ENCODE measurements around the gene PCDHGA1.

The PCDHGA1 gene

DNA sequence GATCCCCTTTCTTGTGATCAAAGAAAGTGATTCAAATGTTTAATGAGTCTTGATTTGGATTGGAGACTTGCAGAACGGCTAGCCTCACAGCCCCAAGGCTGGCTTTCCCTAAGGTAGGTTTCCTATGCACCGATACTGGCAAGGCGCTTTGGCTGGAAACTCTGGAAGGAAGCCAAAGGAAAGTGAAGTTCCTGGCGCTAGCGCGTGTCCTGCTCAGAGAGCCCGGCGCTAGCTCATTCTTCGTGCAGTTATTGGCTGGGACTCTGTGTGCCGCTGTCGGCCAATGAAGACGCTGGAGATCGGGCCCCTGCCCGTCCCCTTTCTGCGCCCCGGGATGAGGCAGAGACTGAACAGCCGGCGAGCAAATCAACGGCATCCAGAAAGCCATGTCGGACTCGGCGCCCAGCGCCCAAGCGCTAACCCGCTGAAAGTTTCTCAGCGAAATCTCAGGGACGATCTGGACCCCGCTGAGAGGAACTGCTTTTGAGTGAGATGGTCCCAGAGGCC, 145.4 kb downstream of the PCDHGA1 start, which contains the start of gene PCDHGC3:
Gene PCDHGC3, plus strand, starts transcription at position 342 of the 507 bp plus-strand sequence. Its CDS starts 151 bp downstream, at position 493.
- peak; percentile 97 for DNase-seq

GRCh38 chr5:141476132-141476911, 146.0 kb downstream of the PCDHGA1 start:
- peak; percentile 84 for DNase-seq

DNA sequence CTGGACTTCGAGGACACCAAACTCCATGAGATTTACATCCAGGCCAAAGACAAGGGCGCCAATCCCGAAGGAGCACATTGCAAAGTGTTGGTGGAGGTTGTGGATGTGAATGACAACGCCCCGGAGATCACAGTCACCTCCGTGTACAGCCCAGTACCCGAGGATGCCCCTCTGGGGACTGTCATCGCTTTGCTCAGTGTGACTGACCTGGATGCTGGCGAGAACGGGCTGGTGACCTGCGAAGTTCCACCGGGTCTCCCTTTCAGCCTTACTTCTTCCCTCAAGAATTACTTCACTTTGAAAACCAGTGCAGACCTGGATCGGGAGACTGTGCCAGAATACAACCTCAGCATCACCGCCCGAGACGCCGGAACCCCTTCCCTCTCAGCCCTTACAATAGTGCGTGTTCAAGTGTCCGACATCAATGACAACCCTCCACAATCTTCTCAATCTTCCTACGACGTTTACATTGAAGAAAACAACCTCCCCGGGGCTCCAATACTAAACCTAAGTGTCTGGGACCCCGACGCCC, 146.8 kb downstream of the PCDHGA1 start:
- no peak for DNase-seq

DNA sequence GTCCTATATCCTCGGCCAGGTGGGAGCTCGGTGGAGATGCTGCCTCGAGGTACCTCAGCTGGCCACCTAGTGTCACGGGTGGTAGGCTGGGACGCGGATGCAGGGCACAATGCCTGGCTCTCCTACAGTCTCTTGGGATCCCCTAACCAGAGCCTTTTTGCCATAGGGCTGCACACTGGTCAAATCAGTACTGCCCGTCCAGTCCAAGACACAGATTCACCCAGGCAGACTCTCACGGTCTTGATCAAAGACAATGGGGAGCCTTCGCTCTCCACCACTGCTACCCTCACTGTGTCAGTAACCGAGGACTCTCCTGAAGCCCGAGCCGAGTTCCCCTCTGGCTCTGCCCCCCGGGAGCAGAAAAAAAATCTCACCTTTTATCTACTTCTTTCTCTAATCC, 147.5 kb downstream of the PCDHGA1 start:
- no peak for DNase-seq

DNA sequence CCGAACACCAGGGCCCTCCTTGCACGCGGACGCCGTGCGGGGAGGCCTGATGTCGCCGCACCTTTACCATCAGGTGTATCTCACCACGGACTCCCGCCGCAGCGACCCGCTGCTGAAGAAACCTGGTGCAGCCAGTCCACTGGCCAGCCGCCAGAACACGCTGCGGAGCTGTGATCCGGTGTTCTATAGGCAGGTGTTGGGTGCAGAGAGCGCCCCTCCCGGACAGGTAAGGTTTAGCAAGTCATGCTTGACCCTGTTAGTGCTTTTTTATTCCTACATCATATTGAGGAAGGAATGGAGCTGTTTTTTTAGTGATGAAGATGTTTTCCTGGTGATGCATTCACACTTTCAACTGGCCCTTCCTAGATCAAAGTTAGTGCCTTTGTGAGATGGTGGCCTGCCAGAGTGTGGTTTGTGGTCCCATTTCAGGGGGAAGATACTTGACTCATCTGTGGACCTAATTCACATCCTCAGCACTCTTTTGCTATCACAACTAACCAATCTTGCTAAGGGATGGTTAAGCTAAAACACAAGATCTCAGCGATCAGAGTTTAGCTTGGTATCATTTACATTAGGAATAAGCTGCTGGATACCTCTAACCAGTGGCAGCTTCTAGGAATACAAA, 148.1 kb downstream of the PCDHGA1 start:
- DNase-seq: peak; percentile 78

DNA sequence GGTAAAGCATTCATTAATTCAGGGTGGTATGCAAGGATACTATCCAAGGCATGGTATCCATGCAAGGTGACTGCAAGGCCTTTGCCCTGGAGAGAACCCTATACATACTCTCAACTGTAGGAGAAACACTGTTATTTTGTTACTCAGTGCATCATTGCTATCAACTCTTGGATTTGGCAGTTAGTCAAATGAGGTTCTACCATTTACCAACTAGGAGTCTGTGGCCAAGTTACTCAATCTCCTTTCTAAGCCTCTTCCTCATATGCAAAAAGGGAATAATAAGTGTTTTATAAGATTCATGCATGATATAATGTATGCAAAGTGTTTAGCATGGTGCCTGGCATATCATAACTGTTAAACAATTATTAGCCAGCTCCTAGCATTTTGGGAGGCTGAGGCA, 149.5 kb downstream of the PCDHGA1 start:
- peak; percentile 28 for DNase-seq

DNA sequence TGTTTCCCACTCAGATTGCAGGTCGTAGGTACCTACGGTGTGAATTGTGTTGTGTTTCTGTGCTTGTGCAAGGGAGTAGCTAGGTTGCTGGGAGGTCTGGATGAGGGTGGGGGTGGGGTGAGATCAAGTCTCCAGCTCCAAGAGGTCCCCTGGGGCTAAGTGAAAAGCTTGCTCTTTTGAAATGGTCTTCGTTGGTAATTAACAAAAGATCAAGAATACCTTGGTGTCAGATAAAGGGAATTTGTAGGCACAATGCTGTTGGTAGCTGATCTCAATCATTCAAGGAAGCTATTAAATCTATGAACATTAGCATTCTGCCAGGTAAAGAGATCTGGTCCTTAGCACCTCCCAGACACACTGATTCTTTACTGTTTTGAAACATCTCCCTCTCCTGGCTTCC, 153.6 kb downstream of the PCDHGA1 start:
- DNase-seq: no peak

DNA sequence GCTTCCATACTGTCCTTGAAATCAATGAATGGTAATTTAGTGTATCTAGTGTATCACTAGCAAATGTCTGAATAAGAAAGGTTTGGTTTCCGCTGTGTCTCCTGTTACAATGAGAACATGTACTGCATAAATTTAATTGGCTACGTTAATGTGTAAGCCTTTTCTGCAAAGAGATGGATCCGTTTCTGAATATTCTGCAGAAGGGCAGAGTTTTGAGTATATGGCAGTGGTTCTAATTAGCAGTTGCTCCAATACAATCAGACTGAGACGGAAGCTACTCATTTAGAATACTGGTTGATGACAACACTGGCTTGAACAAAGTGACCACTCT, 154.0 kb downstream of the PCDHGA1 start:
- DNase-seq: no peak

DNA sequence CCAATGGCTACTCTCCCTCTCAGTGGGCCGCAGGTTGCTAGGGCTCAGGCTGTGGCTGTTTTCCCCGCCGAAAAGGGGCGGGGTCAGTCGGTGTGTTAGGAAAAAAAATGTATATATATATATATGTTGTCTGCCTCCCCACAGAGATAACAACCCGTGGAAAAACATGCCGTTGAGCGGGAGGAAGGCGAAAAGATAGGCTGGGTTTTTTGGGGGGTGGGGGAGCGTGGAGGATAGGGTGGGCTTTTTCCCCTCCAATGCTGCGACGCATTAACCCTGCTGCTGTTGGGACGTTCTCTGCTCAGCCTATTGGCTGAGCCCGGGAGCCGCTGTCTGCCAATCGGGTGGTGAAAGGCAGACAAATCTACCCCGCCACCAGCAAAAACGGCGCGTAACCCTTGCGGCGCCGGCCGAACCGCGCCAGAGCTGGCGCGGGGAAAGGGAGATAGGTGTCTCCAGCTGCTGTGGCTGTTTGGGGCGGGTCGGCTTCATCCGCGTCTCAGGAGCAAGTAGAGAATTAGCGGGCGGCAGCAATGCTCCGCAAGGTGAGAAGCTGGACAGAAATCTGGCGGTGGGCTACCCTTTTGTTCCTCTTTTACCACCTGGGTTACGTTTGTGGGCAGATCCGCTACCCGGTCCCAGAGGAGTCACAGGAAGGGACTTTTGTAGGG, 154.5 kb downstream of the PCDHGA1 start, which contains the start of gene PCDHGC4:
Gene PCDHGC4, plus strand, starts transcription at position 390 of the 671 bp plus-strand sequence. Its CDS starts 144 bp downstream, at position 534.
- DNase-seq: peak; percentile 42

DNA sequence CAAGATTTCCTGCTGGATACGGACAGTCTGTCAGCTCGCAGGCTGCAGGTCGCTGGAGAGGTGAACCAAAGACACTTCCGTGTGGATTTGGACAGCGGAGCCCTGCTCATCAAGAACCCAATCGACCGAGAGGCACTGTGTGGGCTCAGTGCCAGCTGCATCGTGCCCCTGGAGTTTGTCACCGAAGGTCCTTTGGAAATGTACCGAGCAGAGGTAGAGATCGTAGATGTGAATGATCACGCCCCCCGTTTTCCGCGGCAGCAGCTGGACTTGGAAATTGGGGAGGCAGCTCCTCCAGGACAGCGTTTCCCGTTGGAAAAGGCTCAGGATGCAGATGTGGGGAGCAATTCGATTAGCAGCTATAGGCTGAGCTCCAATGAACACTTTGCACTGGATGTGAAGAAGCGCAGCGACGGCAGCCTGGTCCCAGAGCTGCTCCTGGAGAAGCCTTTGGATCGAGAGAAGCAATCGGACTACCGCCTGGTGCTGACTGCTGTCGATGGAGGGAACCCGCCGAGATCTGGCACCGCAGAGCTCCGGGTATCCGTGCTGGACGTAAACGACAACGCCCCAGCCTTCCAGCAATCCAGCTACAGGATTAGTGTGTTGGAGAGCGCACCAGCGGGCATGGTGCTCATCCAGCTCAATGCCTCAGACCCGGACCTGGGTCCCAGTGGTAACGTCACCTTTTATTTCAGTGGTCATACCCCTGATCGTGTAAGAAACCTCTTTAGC, 155.2 kb downstream of the PCDHGA1 start:
- no peak for DNase-seq

- DNase-seq: no peak
These were observed 155.8 kb downstream of the PCDHGA1 start for GRCh38 chr5:141486091-141486490.

DNA sequence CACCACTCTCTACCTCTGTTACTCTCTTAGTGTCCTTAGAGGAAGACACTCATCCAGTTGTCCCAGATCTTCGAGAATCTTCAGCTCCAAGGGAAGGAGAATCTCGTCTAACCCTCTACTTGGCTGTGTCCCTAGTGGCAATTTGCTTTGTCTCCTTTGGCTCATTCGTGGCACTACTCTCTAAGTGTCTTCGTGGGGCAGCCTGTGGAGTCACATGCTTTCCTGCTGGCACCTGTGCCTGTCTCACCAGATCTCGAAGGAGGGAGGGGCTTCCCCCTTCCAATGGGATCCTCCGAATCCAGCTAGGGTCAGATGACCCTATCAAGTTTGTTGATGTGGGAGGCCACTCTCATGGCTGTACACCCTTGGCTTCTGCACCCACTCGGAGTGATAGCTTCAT, 156.8 kb downstream of the PCDHGA1 start:
- no peak for DNase-seq

GRCh38 chr5:141488591-141489561, 158.6 kb downstream of the PCDHGA1 start, which contains the start of gene PCDHGC5:
PCDHGC5 (plus strand) TSS chr5:141489081; CDS start chr5:141489241, 160 bp downstream.
- DNase-seq: peak; percentile 92

GRCh38 chr5:141489841-141490240, 159.5 kb downstream of the PCDHGA1 start:
- no peak for DNase-seq

DNA sequence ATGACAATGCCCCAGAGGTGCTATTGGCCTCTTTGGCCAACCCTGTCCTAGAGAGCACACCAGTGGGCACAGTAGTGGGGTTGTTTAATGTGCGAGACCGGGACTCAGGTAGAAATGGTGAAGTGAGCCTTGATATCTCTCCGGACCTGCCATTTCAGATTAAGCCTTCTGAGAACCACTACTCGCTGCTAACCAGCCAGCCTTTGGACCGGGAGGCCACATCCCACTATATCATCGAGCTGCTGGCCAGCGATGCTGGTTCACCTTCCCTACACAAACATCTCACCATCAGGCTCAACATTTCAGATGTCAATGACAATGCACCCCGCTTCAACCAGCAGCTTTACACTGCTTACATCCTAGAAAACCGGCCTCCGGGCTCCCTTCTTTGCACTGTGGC, 160.0 kb downstream of the PCDHGA1 start:
- no peak for DNase-seq

DNA sequence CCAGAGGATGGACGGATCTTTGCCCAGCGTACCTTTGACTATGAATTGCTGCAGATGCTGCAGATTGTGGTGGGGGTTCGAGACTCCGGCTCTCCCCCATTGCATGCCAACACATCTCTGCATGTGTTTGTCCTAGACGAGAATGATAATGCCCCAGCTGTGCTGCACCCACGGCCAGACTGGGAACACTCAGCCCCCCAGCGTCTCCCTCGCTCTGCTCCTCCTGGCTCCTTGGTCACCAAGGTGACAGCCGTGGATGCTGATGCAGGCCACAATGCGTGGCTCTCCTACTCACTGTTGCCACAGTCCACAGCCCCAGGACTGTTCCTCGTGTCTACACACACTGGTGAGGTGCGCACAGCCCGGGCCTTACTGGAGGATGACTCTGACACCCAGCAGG, 160.5 kb downstream of the PCDHGA1 start:
- DNase-seq: no peak

- DNase-seq: no peak
These were observed 161.2 kb downstream of the PCDHGA1 start for GRCh38 chr5:141491323-141492167.

GRCh38 chr5:141492168-141492885, 162.0 kb downstream of the PCDHGA1 start:
- DNase-seq: no peak
